Astrocyte of the spinal cord (primary cell): ENCODE data around the gene SPI1.
"Not testable (repeated sequence)": the region's sequence is repeated elsewhere in the genome, so short reads cannot be mapped to it uniquely, and the experiment has no call there.

Source experiments
- DNase-seq: peaks from one replicate; pipeline ENCODE4 v3.0.0; 2011; ENCODE audit warnings: low read depth, low spot score
- H3K4me3 ChIP-seq: 2 replicates; pipeline ENCODE4 v1.5.1; 2011; ENCODE audit warnings: low read depth, mild to moderate bottlenecking, low read length, moderate library complexity
- in situ Hi-C: cut with HindIII; loops from 2 replicates; pipeline ENCODE4 v1.10.0; 2017; ENCODE audit warnings: low sequenced_read_pairs
- TF ChIP-seq, protein P1 (sequence below): IDR thresholded peaks from 2 replicates; pipeline ENCODE4 v1.5.1; 2012; ENCODE audit warnings: low read depth, mild to moderate bottlenecking, low read length, inconsistent platforms

SPI1 gene

GRCh38 chr11:47338396-47339241 is 39.7 kb downstream of the SPI1 start:
- H3K4me3 ChIP-seq = no peak overlapping the region
- DNase-seq = no peak
- TF ChIP-seq, protein P1, sequence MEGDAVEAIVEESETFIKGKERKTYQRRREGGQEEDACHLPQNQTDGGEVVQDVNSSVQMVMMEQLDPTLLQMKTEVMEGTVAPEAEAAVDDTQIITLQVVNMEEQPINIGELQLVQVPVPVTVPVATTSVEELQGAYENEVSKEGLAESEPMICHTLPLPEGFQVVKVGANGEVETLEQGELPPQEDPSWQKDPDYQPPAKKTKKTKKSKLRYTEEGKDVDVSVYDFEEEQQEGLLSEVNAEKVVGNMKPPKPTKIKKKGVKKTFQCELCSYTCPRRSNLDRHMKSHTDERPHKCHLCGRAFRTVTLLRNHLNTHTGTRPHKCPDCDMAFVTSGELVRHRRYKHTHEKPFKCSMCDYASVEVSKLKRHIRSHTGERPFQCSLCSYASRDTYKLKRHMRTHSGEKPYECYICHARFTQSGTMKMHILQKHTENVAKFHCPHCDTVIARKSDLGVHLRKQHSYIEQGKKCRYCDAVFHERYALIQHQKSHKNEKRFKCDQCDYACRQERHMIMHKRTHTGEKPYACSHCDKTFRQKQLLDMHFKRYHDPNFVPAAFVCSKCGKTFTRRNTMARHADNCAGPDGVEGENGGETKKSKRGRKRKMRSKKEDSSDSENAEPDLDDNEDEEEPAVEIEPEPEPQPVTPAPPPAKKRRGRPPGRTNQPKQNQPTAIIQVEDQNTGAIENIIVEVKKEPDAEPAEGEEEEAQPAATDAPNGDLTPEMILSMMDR = no peak
- in situ Hi-C loops = no loop called here

- in situ Hi-C loops = no loop called here
- DNase-seq = no peak
- H3K4me3 ChIP-seq = no peak overlapping the region
- TF ChIP-seq, protein P1 = no peak
Measured at GRCh38 chr11:47337229-47337924, 41.0 kb downstream of the SPI1 start.

- in situ Hi-C loops = no loop called here
- H3K4me3 ChIP-seq = no peak overlapping the region
- no peak for DNase-seq
- TF ChIP-seq, protein P1 = no peak
Measured at GRCh38 chr11:47336595-47336994, 41.8 kb downstream of the SPI1 start.

- no peak overlapping the region for H3K4me3 ChIP-seq
- no peak for DNase-seq
- TF ChIP-seq, protein P1 = no peak
- in situ Hi-C loops = no loop called here
Measured at GRCh38 chr11:47335733-47336132, 42.6 kb downstream of the SPI1 start.

DNA sequence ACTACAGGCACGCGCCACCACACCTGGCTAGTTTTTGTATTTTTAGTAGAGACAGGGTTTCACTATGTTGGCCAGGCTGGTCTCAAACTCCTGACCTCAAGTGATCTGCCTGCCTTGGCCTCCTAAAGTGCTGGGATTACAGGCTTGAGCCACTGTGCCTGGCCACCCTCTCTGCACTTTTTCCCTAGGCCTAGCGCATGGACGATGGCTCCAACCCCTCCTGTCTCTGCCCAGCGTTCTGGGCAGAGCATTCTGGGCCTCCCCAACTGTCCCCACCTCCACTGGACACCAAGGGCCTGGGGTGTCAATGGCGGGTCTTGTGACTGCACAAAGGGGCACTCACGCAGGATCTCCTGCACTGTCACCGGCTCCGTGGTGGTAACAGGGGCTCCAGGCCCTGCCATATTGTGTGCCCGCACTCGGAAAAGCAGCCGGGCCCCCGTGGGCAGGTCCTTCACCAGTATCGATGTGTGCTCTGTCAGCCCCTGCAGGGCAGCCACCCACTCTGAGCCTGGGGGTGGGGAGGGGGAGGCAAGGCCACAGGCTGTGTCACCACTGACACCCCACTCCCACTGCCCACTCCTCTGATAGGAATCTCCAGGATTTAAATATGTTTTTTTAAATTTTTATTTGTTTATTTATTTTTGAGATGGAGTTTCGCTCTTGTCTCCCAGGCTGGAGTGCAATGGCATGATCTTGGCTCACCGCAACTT is 43.5 kb downstream of the SPI1 start:
- DNase-seq, in situ Hi-C loops, H3K4me3 ChIP-seq: not testable (repeated sequence)

GRCh38 chr11:47333886-47334443 is 44.4 kb downstream of the SPI1 start:
- TF ChIP-seq, protein P1 = no peak
- no peak for DNase-seq

More at GRCh38 chr11:47333886-47334443, 44.4 kb downstream of the SPI1 start:
- H3K4me3 ChIP-seq = no peak overlapping the region
- in situ Hi-C loops = no loop called here
